ENCODE data around the gene RPTOR. TPM values are rescaled to one million over a fixed set of nuclear protein-coding genes. Genes with fewer than 3 reads are reported as not detected.

Gene RPTOR
- total RNA-seq, 2 experiments from 2014 or later = 48.1 to 87.8 TPM

DNA sequence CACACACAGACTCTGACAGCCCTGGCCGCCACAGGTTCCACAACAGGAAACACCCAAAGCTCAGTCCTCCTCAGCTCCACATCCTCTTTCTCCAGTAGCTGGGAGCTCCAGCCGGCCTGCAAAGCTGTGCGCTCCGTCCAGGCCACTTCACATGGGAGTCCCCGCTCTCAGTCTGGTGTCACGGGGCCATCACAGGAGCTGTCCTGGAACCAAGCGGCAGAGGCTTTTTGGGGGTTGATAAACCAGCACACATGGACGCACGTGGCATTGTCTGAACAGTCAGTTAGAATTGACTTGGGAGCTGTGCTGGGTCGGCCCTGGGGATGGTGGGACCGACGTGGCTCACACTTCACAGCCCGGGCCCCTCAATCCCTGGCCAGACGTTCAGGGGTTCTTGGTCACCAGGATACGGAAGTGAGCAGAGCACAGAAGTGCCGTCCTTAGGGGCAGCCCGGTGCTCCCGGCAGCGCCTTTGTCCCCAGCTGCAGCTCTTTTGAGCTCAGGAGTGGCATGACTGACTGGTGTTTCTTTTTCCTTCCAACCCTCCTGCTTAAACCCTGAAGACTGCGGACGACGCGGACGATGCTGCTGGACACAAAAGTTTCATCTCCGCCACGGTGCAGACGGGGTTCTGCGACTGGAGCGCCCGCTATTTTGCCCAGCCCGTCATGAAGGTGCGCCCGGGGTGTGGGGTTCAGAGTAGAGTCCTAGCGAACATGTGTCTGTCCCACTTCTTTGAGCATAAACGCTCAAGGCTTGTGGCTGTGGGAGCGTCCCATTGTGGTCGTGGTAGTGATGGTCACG is 380.4 kb downstream of the RPTOR start:
- POLR2A ChIA-PET = no interaction called here
- no peak for DNase-seq (ENCODE audit: low spot score)

DNA sequence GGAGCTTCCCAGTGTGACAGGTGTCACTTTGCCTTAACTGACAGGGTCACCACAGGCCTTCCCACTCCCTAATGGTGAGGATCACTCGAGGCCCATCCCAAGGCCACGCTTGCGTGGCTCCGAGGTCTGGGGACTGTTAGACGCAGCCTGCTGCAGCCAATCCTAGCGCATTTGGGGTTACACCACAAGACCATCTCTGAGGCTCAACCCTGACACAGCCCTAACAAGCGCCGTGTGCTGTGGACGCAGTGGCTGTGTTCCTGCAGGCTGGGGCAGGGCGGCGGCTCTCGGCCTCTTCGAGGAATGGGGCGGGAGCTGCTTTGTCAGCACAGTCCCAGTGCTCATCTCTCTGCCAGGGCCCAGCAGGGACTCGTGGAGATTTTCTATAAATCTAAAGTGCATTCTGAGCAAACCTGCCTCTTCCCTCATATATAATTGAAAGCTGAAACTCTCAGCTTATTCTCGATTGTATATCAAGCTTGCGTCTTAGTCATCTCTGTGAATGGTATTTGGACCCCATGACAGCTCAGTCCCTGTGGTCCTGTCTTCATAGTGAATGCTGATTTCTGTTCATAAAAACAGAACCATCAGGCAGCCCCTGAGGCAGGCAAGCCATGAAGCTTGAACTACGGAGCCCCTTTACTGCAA is 381.2 kb downstream of the RPTOR start:
- H3K9me2 ChIP-seq (ENCODE audit: insufficient read depth, low read length) = no peaks in the 10 kb centered on the region
- H3K4me2 ChIP-seq (ENCODE audit: low read length) = no peak overlapping the region
- no peaks in the 10 kb centered on the region for H3K79me2 ChIP-seq (ENCODE audit: insufficient read depth, low read depth, low read length)
- no peaks in the 10 kb centered on the region for H3K4me1 ChIP-seq (ENCODE audit: insufficient read depth, low read length, poor library complexity, severe bottlenecking)
- DNase-seq (ENCODE audit: low spot score) = no peak
- H3K9me3 ChIP-seq (ENCODE audit: low read length) = no peaks in the 10 kb centered on the region
- H3K36me3 ChIP-seq (ENCODE audit: insufficient read depth, low read length) = peaks cover 36% of the 10 kb centered on the region; the same call in 1 of the 2 replicates
- BruUV-seq (replicated peaks) = no TSS peak
- no peak for TF ChIP-seq EZH2phosphoT487 (IDR thresholded peaks at IDR 0.05; ENCODE audit: borderline replicate concordance, low read depth, low read length)
- TF ChIP-seq, protein P1, sequence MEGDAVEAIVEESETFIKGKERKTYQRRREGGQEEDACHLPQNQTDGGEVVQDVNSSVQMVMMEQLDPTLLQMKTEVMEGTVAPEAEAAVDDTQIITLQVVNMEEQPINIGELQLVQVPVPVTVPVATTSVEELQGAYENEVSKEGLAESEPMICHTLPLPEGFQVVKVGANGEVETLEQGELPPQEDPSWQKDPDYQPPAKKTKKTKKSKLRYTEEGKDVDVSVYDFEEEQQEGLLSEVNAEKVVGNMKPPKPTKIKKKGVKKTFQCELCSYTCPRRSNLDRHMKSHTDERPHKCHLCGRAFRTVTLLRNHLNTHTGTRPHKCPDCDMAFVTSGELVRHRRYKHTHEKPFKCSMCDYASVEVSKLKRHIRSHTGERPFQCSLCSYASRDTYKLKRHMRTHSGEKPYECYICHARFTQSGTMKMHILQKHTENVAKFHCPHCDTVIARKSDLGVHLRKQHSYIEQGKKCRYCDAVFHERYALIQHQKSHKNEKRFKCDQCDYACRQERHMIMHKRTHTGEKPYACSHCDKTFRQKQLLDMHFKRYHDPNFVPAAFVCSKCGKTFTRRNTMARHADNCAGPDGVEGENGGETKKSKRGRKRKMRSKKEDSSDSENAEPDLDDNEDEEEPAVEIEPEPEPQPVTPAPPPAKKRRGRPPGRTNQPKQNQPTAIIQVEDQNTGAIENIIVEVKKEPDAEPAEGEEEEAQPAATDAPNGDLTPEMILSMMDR (conservative IDR thresholded peaks at IDR 0.05; ENCODE audit: low read length) = no peak
- ChIA-PET POLR2A (no interaction called here), CTCF (ENCODE audit: unreplicated experiment) (no interaction called here)
- H4K20me1 ChIP-seq (ENCODE audit: insufficient read depth, low read length) = no peaks in the 10 kb centered on the region
- intact Hi-C loops (cut with micrococcal nuclease; ENCODE audit: unreplicated experiment) = no loop called here
- H3K27ac ChIP-seq (ENCODE audit: low read depth, low read length, poor library complexity, severe bottlenecking) = no peak overlapping the region
- no peak overlapping the region for H3K4me3 ChIP-seq (ENCODE audit: low read depth, low read length, poor library complexity, severe bottlenecking)
- no peak overlapping the region for H2AFZ ChIP-seq (ENCODE audit: low read length)

More for the DNA sequence above, 380.4 kb downstream of the RPTOR start:
- Histone ChIP-seq H3K36me3 (ENCODE audit: insufficient read depth, low read length) (peaks cover 36% of the 10 kb centered on the region; the same call in 1 of the 2 replicates), H3K9me2 (ENCODE audit: insufficient read depth, low read length) (no peaks in the 10 kb centered on the region), H3K9me3 (ENCODE audit: low read length) (no peaks in the 10 kb centered on the region), H4K20me1 (ENCODE audit: insufficient read depth, low read length) (no peaks in the 10 kb centered on the region), H3K4me2 (ENCODE audit: low read length) (no peak overlapping the region), H3K4me1 (ENCODE audit: insufficient read depth, low read length, poor library complexity, severe bottlenecking) (no peaks in the 10 kb centered on the region), H3K79me2 (ENCODE audit: insufficient read depth, low read depth, low read length) (no peaks in the 10 kb centered on the region), H3K4me3 (ENCODE audit: low read depth, low read length, poor library complexity, severe bottlenecking) (no peak overlapping the region), H2AFZ (ENCODE audit: low read length) (no peak overlapping the region), H3K27ac (ENCODE audit: low read depth, low read length, poor library complexity, severe bottlenecking) (no peak overlapping the region)
- TF ChIP-seq, protein P1 (conservative IDR thresholded peaks at IDR 0.05; ENCODE audit: low read length) = no peak
- no peak for TF ChIP-seq EZH2phosphoT487 (IDR thresholded peaks at IDR 0.05; ENCODE audit: borderline replicate concordance, low read depth, low read length)
- no TSS peak for BruUV-seq (replicated peaks)
- intact Hi-C loops (cut with micrococcal nuclease; ENCODE audit: unreplicated experiment) = no loop called here
- CTCF ChIA-PET (ENCODE audit: unreplicated experiment) = interaction anchor here (0.6 kb wide), 1 partner anchor 14 kb away, joined by 3 read pairs; no protein-coding TSS in a partner anchor

All from OCI-LY7 (cell line).